HG02840 (cell line): ENCODE data around the gene SPAST.
A peak's percentile ranks its signal among the peaks of the same experiment; 100 is the strongest.
"Not testable (repeated sequence)": the region's sequence is repeated elsewhere in the genome, so short reads cannot be mapped to it uniquely, and the experiment has no call there.

Experiments used
- ATAC-seq: cut with Tn5 transposase; IDR thresholded peaks from one replicate; pipeline ENCODE4 v1.9.1; 2021; ENCODE audit warnings: mild to moderate bottlenecking, moderate library complexity, moderate number of reproducible peaks; ENCODE audit not compliant: unreplicated experiment, low FRiP score

Gene SPAST

GRCh38 chr2:32063310-32064020 is at the start of gene SPAST:
Gene SPAST (plus strand): TSS chr2:32063556. CDS start chr2:32063832, 276 bp downstream.
- ATAC-seq: peak; percentile 98

GRCh38 chr2:32018789-32019482 is 44.4 kb upstream of the SPAST start:
- not testable (repeated sequence) for ATAC-seq

- not testable (repeated sequence) for ATAC-seq
Observed at GRCh38 chr2:32034198-32034887, 29.0 kb upstream of the SPAST start.

- peak; percentile 81 for ATAC-seq
Observed at GRCh38 chr2:32039447-32040219, 23.7 kb upstream of the SPAST start, which contains the start of gene DPY30. Gene DPY30 (minus strand): TSS chr2:32039805. CDS start chr2:32039456, 349 bp downstream.

- no peak for ATAC-seq
Observed at GRCh38 chr2:32043561-32043960, 19.8 kb upstream of the SPAST start.

- ATAC-seq: no peak
Observed at GRCh38 chr2:32051836-32052439, 11.4 kb upstream of the SPAST start.

GRCh38 chr2:32054583-32054982 is 8.8 kb upstream of the SPAST start:
- not testable (repeated sequence) for ATAC-seq

GRCh38 chr2:32058130-32058529 is 5.2 kb upstream of the SPAST start:
- ATAC-seq: no peak

GRCh38 chr2:32060266-32060665 is 3.1 kb upstream of the SPAST start:
- ATAC-seq: no peak

- no peak for ATAC-seq
Observed at GRCh38 chr2:32061430-32061829, 1.9 kb upstream of the SPAST start.

- ATAC-seq: no peak
Observed at GRCh38 chr2:32061973-32062861, 1.1 kb upstream of the SPAST start.

- ATAC-seq: peak; percentile 2
Observed at GRCh38 chr2:32064021-32064601, 755 bp downstream of the SPAST start.

- ATAC-seq: no peak
Observed at GRCh38 chr2:32064713-32065112, 1.4 kb downstream of the SPAST start.

GRCh38 chr2:32067549-32067948 is 4.2 kb downstream of the SPAST start:
- ATAC-seq: no peak

GRCh38 chr2:32074134-32074506 is 10.8 kb downstream of the SPAST start:
- no peak for ATAC-seq

GRCh38 chr2:32095671-32096070 is 32.3 kb downstream of the SPAST start:
- no peak for ATAC-seq

- ATAC-seq: no peak
Observed at GRCh38 chr2:32108111-32108510, 44.8 kb downstream of the SPAST start.

GRCh38 chr2:32118055-32118454 is 54.7 kb downstream of the SPAST start:
- no peak for ATAC-seq

- no peak for ATAC-seq
Observed at GRCh38 chr2:32119161-32119560, 55.8 kb downstream of the SPAST start.
